Measurements from ENCODE around the gene GRM4.

Gene GRM4

DNA sequence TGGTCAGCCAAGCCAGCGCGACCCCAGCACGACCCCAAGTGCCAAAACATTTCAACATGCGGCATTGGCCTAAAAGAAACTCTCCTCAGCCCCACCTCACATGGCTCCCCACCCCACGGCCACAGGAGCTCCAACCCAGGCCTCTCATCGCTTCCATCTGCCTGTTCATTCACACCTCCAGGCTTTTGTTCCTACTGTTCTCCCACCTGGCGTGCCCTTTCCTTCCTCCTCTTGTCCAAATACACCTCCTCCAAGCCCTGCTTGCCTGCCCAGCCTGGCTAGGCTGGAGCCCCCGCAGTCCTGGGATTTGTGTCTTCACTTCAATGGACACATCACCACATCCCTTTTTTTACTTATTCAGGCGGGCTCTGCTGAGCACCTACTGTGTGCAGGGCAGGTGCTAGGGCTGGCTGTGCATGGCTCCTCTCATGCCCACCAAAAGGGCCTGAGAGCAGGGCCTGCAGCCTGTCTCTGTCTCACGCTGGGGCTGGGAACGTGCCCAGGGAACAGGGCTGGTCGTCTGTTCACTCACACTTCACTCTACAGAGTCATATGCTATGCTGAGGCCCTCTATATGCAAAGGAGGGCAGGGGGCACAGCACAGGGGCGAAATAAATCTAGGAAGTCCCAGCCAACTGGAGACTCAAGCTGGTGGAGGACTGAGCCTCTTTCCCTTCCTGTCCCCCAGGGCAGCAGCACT lies 61.1 kb downstream of the GRM4 start:
- DNase-seq (ENCODE audit: low read depth) = no peak

DNA sequence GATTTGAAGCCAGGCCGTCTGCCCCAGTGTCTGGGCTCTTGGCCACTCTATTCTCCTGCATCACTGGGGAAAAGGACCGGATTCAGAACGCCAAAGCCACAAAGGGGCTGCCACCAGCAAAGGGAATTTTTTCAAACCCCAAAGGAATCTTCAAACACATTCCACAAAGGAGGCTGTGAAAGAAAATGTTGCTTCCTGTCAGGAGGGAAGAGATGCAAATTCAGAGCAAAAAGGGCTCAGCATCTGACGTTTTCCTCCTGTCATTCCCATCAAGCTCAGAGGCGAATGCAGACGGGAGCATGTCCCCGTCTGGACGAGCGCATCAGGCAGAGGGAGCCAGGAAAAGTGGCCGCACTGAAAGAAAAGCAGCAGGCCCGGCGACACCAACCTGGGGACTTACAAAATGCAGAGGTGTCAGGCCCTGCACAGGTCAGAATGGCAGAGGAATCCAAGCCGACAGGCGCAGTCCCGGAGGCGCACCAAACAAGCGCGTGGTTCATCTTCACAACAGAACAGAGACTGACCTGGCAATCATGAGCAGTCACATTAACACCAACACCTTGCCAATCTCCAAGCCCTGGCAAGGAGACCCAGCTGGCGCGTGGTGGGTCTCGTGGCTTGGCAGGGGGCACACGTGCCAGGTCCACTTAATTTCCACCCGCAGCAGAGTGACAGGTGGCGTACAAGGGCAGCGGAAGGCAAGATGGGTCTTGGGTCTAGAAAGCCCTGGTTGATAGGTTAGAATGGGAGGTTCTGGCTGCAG lies 62.8 kb downstream of the GRM4 start:
- no peak for DNase-seq (ENCODE audit: low read depth)

GRCh38 chr6:34082348-34082747 lies 63.5 kb downstream of the GRM4 start:
- no peak for DNase-seq (ENCODE audit: low read depth)

DNA sequence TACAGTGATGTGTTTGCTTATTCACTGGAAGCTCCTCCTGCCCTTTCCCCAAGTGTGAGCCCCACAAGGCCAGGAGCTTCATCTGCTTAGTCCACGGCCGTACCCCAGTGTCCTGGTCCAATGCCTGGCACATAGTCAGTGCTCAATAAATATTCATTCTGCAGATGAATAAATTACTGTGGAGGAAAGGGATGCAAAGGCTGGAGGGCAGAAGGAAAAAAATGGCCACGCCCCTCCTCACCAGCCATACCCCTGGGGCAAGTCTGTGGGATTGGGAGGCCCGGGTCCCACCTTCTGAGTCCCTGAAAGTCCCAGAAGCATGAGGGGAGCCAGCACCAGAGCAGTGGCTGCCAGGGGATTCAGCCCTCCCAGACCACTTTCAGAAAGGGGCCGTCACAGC lies 65.5 kb downstream of the GRM4 start:
- no peak for DNase-seq (ENCODE audit: low read depth)

DNA sequence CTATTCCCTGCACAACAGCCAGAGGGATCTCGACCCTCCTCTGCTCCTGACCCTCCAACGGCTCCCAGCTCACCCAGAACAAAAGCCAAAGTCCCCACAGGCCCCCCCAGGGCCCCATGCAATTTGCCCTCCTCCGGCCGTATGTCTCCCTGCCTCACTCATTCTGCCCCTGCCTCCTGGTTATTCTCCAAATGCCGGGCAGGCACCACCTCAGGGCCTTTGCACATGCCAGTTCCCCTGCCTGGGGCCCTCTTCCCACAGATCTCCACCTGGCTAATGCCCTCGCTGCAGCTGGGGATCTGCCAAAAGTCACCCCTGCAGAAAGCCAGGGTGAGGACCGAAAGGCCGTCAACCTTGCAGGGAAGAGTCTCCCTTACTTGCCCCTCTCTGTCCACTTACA lies 66.0 kb downstream of the GRM4 start:
- DNase-seq (ENCODE audit: low read depth) = no peak

DNA sequence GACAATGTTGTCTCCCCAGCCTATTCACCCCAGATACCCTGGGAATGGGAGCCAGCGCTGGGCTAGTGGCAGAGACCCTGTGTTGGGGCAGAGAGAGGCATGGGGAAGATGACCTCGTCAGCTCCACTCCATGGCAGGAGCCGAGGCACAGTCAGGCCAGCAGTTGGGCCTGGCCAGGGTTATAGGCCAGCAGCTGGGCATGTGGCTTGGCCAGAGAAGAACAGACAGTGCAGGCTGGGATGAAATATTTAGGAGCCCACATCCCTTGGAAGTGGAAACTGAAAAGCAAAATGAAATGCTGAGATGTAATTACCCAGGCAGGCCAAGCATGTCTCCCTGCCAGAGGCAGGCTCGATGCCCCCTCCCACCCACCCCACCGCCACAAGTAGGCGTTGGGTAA lies 70.0 kb downstream of the GRM4 start:
- DNase-seq (ENCODE audit: low read depth) = no peak

DNA sequence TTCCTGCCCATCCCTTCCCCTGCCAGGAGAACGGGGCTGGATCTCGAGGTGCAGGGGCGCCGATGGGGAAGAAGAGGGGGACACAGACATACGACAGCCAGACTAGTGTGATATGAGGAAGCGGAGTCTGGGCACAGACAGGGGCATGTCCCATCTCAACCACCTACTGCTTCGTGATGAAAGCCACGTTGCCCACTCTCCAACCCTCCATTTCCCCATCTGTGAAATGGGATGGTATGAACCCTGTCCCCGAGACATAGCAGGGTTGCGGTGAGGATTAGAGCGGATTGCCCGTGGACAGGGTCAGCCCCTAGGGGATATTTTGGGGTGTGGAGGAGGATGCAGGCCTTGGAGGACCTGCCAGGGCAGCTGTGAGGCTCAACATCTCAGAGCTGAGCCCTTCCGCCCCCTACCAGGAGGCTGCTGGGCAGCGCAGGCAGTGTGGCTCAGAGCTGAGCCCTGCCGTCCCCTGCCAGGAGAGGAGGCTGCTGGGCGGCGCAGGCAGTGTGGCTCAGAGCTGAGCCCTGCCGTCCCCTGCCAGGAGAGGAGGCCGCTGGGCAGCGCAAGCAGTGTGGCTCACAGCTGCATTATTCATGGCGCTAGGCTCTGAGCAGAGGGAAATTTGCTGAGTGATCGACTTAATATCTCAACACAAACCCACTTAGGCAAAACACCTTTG lies 71.7 kb downstream of the GRM4 start:
- no peak for DNase-seq (ENCODE audit: low read depth)

GRCh38 chr6:34073540-34073939 lies 72.3 kb downstream of the GRM4 start:
- DNase-seq (ENCODE audit: low read depth) = no peak

- no peak for DNase-seq (ENCODE audit: low read depth)
Measured at GRCh38 chr6:34072727-34073126, 73.2 kb downstream of the GRM4 start.

DNA sequence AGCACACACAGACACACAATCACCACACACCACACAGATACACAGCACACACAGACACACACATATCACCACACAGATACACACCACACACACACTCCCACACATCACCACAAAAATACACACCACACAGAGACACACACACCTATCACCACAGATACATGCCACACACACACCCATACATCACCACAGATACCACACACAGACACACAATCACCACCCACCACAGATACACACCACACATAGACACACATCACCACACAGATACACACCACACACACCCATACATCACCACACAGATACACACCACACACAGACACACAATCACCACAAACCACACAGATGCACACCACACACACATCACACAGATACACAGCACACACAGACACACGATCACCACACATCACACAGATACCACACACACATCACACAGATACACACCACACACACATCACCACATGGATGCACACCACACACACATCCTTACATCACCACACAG lies 74.0 kb downstream of the GRM4 start:
- no peak for DNase-seq (ENCODE audit: low read depth)

DNA sequence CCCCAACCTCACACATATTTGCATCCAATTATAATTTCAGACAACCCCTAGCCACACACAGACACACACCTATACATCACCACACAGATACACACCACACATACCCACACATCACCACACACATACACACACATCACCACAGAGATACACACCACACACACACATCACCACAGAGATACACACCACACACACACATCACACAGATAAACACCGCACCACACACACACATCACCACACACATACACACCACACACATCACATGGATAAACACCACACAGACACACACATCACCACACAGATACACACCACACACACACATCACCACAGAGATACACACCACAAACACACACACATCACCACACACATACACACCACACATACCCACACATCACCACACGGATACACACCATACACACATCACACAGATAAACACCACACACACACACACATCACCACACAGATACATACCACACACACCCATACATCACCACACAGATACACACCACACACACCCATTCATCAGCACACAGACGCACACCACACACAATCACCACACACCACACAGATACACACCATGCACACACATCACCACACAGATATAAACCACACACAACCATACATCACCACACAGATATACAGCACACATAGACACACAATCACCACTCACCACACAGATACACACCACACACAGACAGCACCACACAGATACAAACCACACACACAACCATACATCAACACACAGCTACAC lies 74.6 kb downstream of the GRM4 start:
- no peak for DNase-seq (ENCODE audit: low read depth)

DNA sequence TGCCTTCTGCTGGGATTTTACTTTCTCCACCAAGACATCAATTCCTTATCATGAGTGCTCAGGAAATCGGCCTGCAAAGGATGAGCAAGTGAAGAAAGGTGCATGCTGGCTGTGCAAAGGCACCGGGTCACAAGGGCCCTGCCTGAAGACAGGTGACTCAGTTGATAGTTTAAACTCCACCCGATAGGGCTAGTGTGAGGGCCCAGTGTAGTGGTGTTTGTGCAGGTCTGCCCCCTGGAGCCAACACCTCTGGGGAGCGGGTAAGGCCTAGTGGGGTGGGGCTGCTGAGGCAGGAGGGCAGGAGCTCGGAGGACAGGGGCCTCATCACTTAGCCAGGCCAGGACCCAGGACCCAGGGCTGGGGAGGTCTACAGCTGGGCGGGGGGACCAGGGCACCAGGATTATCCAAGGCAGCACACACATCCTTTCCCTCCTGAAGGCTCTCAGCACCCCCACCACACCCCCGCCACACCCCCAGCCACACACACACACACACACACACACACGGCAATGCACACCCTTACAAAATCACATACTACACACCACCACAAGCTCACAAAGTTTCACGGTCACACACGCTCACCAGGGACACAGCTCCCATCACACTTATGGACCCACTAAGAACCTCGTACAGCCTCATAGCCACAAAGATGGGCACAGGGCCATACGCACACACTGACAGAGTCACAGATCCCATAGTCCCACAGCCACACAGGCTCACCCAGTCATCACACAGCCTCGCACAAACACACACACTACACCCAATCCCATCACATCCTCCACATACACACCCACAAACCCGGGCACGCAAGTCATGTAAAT lies 75.4 kb downstream of the GRM4 start:
- DNase-seq (ENCODE audit: low read depth) = no peak

DNA sequence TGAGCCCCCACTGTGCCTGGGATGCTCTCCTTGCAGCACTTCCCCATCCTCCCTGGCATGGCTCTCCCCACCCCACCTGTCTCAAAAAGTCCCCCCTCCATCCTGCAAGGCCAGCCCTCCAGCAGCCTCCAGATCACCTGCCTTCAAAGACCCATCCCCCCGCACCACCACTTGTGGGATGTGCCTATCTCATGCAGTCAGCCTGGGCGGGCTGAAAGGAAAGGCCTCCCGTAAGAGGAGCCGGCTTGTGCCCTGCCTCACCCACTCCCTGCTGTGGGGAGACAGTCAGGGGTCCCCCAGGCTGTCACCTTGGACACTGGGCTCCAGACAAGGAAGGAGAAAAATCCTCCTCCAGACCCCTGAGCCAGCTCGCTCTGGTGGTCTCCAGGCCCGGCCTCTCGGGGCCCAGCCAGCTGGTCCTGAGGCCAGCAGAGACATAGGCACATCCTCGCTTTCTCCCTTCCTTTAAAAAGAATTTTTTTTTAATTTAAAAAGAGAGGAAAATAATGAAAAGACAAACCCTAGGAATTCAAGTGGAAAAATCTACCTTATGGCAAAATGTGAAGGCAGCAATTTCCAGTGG lies 77.3 kb downstream of the GRM4 start:
- DNase-seq (ENCODE audit: low read depth) = no peak

DNA sequence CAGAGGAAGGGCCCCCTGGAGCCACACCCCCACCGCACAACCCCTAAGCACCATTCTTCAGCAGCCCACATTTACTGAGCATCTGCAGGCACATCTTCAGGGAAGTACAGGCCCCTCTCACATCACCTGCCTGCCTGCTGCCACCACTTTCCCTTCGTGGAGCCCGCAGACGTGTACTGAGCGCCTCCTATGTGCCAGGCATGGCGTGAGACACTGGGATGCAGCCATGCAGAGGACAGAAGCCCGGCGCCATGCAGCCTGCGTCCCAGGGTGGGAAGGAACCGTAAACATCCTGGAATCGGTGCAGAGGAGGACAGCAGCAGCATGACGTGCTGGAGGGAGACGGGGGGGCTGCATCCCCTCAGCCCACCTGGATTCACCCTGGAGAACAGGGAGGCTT lies 78.1 kb downstream of the GRM4 start:
- no peak for DNase-seq (ENCODE audit: low read depth)

DNA sequence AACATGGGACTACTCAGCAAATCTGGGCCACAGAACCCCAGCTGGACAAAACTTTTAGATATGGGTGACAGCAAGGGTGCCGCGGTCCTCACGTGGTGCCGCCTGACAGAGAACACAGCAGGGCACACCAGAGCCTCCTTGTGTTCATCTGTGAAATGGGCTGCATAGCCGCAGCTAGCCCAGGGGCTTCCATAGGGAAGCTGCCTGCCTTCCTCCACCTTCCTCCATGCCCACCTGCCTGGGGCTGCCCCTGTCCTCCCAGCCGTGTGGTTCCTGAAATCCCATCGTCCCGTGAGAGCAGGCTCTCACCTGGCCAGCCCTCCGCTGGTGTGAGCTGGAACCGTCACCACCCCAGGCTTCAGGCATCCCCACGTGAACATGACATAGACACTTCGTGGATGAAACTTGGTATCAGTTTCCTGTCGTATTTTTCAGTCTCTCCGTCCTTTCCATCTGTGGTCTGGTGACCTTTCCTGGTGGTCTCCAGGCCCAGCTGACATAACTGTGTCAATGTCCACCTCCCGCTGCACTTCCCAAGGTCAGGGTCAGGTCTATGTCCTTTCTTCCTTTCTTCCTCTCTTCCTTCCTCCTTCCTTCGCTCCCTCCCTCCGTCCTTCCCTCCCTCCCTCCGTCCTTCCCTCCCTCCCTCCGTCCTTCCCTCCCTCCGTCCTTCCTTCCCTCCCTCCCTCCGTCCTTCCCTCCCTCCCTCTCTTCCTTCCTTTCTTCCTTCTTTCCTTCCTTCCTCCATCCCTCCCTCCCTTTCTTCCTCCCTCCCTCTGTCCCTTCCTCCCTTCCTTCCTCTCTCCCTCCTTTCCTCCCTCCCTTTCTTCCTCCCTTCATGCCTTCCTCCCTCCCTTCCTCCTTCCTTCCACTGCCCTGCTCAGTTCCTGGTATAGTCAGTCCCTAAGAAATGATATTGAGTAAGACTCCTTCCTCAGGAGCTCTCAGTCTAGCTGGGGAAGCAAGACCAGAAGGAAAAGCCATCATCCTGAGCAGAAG lies 78.8 kb downstream of the GRM4 start:
- no peak for DNase-seq (ENCODE audit: low read depth)

GRCh38 chr6:34066218-34066571 lies 79.7 kb downstream of the GRM4 start:
- DNase-seq (ENCODE audit: low read depth) = no peak

GRCh38 chr6:34065466-34066217 lies 80.2 kb downstream of the GRM4 start:
- DNase-seq (ENCODE audit: low read depth) = no peak

DNA sequence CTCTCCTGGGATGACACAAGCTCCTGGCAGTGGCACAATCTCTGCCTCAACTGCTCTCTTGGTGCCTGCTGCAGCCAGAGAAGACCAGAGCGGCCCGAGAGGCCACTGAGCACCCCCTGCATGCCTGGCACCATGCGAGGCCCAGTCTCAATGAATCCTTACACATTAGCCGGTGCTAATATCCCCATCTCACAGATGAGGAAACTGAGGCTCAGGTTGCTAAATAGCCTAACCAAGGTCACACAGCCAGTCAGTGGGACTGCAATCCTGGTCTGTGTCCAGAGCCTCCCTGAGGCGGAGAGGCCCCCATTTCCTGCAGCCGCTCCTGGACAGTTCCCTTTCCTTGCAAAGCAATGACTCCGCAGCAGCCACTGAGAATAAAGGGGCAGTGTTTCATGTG lies 81.2 kb downstream of the GRM4 start:
- no peak for DNase-seq (ENCODE audit: low read depth)

- DNase-seq (ENCODE audit: low read depth) = peak; percentile 4
Measured at GRCh38 chr6:34063651-34064050, 82.2 kb downstream of the GRM4 start.
